ENCODE data around the gene PACSIN2. TPM values are rescaled to one million over a fixed set of nuclear protein-coding genes. Genes with fewer than 3 reads are reported as not detected.

The PACSIN2 gene
- total and polyA plus RNA-seq, 8 donors: 45.1 to 109 (median 95.4) TPM

DNA sequence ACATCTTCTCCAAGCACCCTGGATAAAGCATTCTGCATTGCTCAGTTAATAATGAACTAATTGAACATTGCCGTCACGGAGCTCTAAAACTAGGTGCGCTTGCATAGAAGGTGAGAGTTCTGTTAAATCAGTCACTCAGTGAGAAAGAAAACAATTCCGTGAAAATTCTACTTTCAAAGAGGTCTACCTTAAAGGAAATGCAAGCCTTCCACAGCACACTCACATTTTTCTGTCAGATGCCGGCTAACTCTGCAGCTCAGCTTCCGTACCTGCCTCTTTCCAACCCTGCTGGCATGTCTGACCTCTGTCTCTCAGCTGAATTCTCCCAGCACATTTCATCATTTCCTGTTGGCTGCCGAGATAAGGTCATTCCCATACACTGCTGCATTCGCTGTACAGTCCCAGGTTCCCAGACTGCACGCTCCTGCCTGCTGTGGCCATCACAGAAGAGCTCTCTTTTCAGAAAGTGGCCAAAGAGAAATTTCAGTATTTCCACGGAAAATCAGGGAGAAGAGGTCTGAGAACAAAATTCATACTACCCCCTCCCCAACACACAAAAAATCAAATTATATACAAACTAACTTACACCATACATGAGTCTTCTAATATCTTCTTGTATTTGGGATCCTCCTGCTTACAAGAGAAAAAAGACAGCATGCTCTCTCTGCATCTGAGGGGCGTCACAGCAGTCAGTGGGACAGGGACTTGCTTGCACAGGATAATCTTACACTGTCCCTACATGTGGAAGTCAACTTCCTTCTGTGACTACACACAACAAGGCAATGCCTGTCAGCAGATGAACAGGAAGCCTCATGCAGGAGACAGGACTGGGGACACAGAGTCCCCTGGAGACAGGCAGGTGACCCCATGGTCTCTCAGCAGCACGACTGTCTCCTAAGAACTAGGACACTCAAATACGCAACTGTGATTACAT is 55.1 kb downstream of the PACSIN2 start:
- no peak for TF ChIP-seq CTCF (IDR thresholded peaks at IDR 0.05)
- Histone ChIP-seq H3K27me3 (no peaks in the 10 kb centered on the region), H3K27ac (peak overlapping the region; percentile 28 to 82 (median 58)), H3K9me3 (no peaks in the 10 kb centered on the region), H3K36me3 (no peaks in the 10 kb centered on the region), H3K4me1 (peaks cover 34 to 70% (median 63%) of the 10 kb centered on the region in 3 donors), H3K4me3 (peak overlapping the region in 2 of 4 donors; percentile 21 to 32)
- FAIRE-seq: no peak
- ATAC-seq: peak; percentile 84 to 93 (median 88)
- intact Hi-C loops (cut with DNase I): no loop called here
- DNase-seq: peak in 4 of 6 donors; percentile 61 to 85 (median 79)
- 7 to 12% methylated on average over 13 of the region's 13 CpGs for WGBS, 2 donors

GRCh38 chr22:42958937-42959336 is 56.0 kb downstream of the PACSIN2 start:
- 26 to 29% methylated on average over 6 of the region's 6 CpGs for WGBS, 2 donors
- no peak for DNase-seq
- no peak for FAIRE-seq
- Histone ChIP-seq H3K9me3 (no peaks in the 10 kb centered on the region), H3K4me1 (peaks cover 34 to 70% (median 63%) of the 10 kb centered on the region in 3 donors), H3K36me3 (no peaks in the 10 kb centered on the region), H3K4me3 (peak overlapping the region in 2 of 4 donors; percentile 21 to 32), H3K27me3 (no peaks in the 10 kb centered on the region), H3K27ac (peak overlapping the region; percentile 28 to 82 (median 58))
- intact Hi-C loops (cut with DNase I): no loop called here
- no peak for TF ChIP-seq CTCF (IDR thresholded peaks at IDR 0.05)
- ATAC-seq: no peak

DNA sequence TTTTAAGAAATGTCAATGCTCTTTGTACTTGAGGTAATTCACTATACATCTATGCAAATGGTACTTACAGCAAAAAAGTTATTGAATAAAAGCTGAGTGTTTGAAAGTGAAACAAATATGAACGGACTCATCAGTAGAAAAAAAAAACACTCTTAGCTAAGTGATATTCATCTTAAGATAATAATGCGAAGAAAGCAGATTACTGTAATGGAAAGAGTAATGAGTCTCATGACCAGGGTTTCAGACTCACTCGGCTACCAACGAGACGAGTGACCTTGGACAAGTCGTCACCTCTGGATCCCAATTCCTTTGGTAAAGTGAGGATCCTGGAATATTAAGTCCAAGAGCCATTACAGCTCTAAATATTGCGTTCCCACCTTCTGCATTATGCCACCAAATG is 57.0 kb downstream of the PACSIN2 start:
- peak overlapping the region in 3 of 4 donors; percentile 28 to 82 (median 59) for H3K27ac ChIP-seq
- WGBS, 2 donors: 19 to 21% methylated on average over 7 of the region's 7 CpGs
- no peak for TF ChIP-seq CTCF (IDR thresholded peaks at IDR 0.05)
- H3K4me3 ChIP-seq: peak overlapping the region in 1 of 4 donors; percentile 32
- intact Hi-C loops (cut with DNase I): no loop called here
- ATAC-seq (no peak), DNase-seq (no peak), FAIRE-seq (no peak)
- no peaks in the 10 kb centered on the region for H3K27me3 ChIP-seq
- no peaks in the 10 kb centered on the region for H3K9me3 ChIP-seq
- peaks cover 37 to 69% (median 61%) of the 10 kb centered on the region in 3 donors for H3K4me1 ChIP-seq
- H3K36me3 ChIP-seq: no peaks in the 10 kb centered on the region

DNA sequence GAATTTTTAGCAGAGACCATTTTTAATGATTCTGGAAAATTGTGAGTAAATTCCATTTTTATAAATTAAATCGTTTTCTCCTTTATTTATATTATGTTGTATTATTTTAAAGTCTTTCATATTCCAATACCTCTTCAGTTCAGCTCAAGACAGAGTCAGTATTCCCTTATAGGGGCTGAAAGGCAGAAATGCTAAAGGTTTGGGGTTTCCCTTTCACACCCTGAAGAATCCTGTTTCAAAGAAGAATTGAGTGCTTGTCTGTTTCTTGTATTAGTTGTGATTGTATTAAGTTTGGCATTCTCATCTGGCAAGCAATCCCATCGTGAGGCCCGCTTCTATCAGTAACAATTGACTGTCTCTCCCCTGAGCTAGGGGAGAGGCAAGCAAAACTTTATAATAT is 57.4 kb downstream of the PACSIN2 start:
- intact Hi-C loops (cut with DNase I): no loop called here
- WGBS, 2 donors: 23% methylated on average over 3 of the region's 3 CpGs
- no peak for TF ChIP-seq CTCF (IDR thresholded peaks at IDR 0.05)
- Histone ChIP-seq H3K27ac (peak overlapping the region in 2 of 4 donors; percentile 59 to 82), H3K36me3 (no peaks in the 10 kb centered on the region), H3K27me3 (no peaks in the 10 kb centered on the region), H3K9me3 (no peaks in the 10 kb centered on the region), H3K4me3 (peak overlapping the region in 1 of 4 donors; percentile 32), H3K4me1 (peaks cover 37 to 67% (median 57%) of the 10 kb centered on the region in 3 donors)
- ATAC-seq (no peak), FAIRE-seq (no peak), DNase-seq (no peak)

DNA sequence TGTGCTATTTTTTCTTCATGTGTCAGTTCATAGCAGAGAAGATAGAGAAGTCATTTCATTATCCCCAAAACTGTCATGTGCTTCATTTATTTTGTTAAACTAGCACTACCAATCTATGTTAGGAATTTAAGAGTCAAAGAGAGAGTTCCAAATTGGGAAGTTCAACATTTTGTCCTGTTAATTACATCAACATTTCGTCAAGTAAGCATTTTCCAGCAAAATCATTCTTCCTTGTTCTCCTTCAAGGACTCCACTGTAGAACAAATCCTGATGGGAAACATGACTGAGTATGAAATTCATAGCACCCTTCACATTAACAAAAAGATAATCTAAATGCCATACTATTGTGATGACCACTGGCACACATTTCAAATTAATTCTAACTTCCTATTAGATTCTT is 59.1 kb downstream of the PACSIN2 start:
- ATAC-seq: no peak
- H3K4me1 ChIP-seq: peaks cover 44 to 65% (median 50%) of the 10 kb centered on the region in 3 donors
- 80 to 90% methylated on average over 1 of the region's 1 CpG for WGBS, 2 donors

More for the DNA sequence above, 59.1 kb downstream of the PACSIN2 start:
- FAIRE-seq (no peak), DNase-seq (no peak)
- intact Hi-C loops (cut with DNase I): no loop called here
- TF ChIP-seq CTCF (IDR thresholded peaks at IDR 0.05): no peak
- Histone ChIP-seq H3K4me3 (no peak overlapping the region), H3K9me3 (no peaks in the 10 kb centered on the region), H3K36me3 (no peaks in the 10 kb centered on the region), H3K27ac (no peak overlapping the region), H3K27me3 (no peaks in the 10 kb centered on the region)

Data from pancreas (tissue), 10 donors.